DMS 273 treated with DMSO at 0.1 percent for 48 hours (cell line): Measurements from ENCODE around the gene GAS6.
"Not testable (repeated sequence)": the region's sequence is repeated elsewhere in the genome, so short reads cannot be mapped to it uniquely, and the experiment has no call there.

Experiments used
- DNase-seq: peaks from one replicate; lab custom pipeline; 2025; lab: John Stamatoyannopoulos, UW

Gene GAS6

GRCh38 chr13:113806104-113806471, 57.8 kb downstream of the GAS6 start:
- DNase-seq, result no peak

GRCh38 chr13:113805431-113806103, 58.3 kb downstream of the GAS6 start:
- DNase-seq, result no peak

- DNase-seq, result no peak
Observed at GRCh38 chr13:113804703-113805430, 59.0 kb downstream of the GAS6 start.

GRCh38 chr13:113804017-113804702, 59.7 kb downstream of the GAS6 start:
- DNase-seq, result no peak

- no peak for DNase-seq
Observed at GRCh38 chr13:113803409-113804016, 60.4 kb downstream of the GAS6 start.

- DNase-seq, result no peak
Observed at GRCh38 chr13:113802761-113803160, 61.1 kb downstream of the GAS6 start.

GRCh38 chr13:113802090-113802531, 61.8 kb downstream of the GAS6 start:
- DNase-seq, result no peak

GRCh38 chr13:113801289-113801961, 62.5 kb downstream of the GAS6 start:
- DNase-seq, result no peak

GRCh38 chr13:113800576-113800926, 63.3 kb downstream of the GAS6 start:
- DNase-seq, result no peak

GRCh38 chr13:113798200-113798811, 65.6 kb downstream of the GAS6 start:
- no peak for DNase-seq

- DNase-seq, result no peak
Observed at GRCh38 chr13:113796964-113797676, 66.8 kb downstream of the GAS6 start.

- DNase-seq, result no peak
Observed at GRCh38 chr13:113796211-113796963, 67.5 kb downstream of the GAS6 start.

- DNase-seq, result not testable (repeated sequence)
Observed at GRCh38 chr13:113795362-113795761, 68.5 kb downstream of the GAS6 start.

- DNase-seq, result no peak
Observed at GRCh38 chr13:113794764-113795173, 69.1 kb downstream of the GAS6 start.

- DNase-seq, result no peak
Observed at GRCh38 chr13:113794086-113794485, 69.8 kb downstream of the GAS6 start.

GRCh38 chr13:113793718-113794085, 70.2 kb downstream of the GAS6 start:
- DNase-seq, result no peak

- no peak for DNase-seq
Observed at GRCh38 chr13:113792886-113793717, 70.8 kb downstream of the GAS6 start.

GRCh38 chr13:113792236-113792770, 71.6 kb downstream of the GAS6 start:
- no peak for DNase-seq

GRCh38 chr13:113791761-113792160, 72.1 kb downstream of the GAS6 start:
- no peak for DNase-seq
